HAP-1 (cell line): ENCODE measurements around the gene MCM9.

Experiments used
- DNase-seq, 2 experiments: peaks; one replicate each; pipeline ENCODE4 v3.0.0-alpha.2; 2016 to 2020; ENCODE audit warnings: low spot score in 2 of 2
- H3K27me3 ChIP-seq: fragments of 250-450 bp; sonication (Bioruptor Pico); 2 replicates; pipeline ENCODE4 v1.5.1; 2020; ENCODE audit warnings: low read depth, mild to moderate bottlenecking, moderate library complexity
- H3K36me3 ChIP-seq: fragments of 250-450 bp; sonication (Bioruptor Pico); replicated peaks from 2 replicates; pipeline ENCODE4 v1.5.1; 2020; ENCODE audit warnings: mild to moderate bottlenecking
- H3K4me1 ChIP-seq: fragments of 250-450 bp; sonication (Bioruptor Pico); 2 replicates; pipeline ENCODE4 v1.5.1; 2020; ENCODE audit warnings: mild to moderate bottlenecking
- H3K4me3 ChIP-seq: fragments of 250-450 bp; sonication (Bioruptor Pico); 2 replicates; pipeline ENCODE4 v1.5.1; 2020; ENCODE audit warnings: mild to moderate bottlenecking, moderate library complexity
- H3K9me3 ChIP-seq: fragments of 250-450 bp; sonication (Bioruptor Pico); 2 replicates; pipeline ENCODE4 v1.5.1; 2020; ENCODE audit warnings: mild to moderate bottlenecking, moderate library complexity
- in situ Hi-C: fragments of 300-500 bp; cut with MboI; formaldehyde crosslinking; loops from 3 replicates; pipeline ENCODE4 v1.14.3; 2020; ENCODE audit warnings: low sequenced_read_pairs, inconsistent platforms, mixed read lengths

The MCM9 gene

GRCh38 chr6:118859517-118860064 is 75.4 kb downstream of the MCM9 start:
- in situ Hi-C loops, result no loop called here
- no peaks in the 10 kb centered on the region for H3K27me3 ChIP-seq

GRCh38 chr6:118856301-118856700 is 78.7 kb downstream of the MCM9 start:
- H3K4me1 ChIP-seq, result no peaks in the 10 kb centered on the region
- DNase-seq, result no peak
- H3K27me3 ChIP-seq, result no peaks in the 10 kb centered on the region
- in situ Hi-C loops, result no loop called here
- no peaks in the 10 kb centered on the region for H3K36me3 ChIP-seq
- no peak overlapping the region for H3K4me3 ChIP-seq
- H3K9me3 ChIP-seq, result no peaks in the 10 kb centered on the region

More at GRCh38 chr6:118859517-118860064, 75.4 kb downstream of the MCM9 start:
- no peaks in the 10 kb centered on the region for H3K9me3 ChIP-seq
- H3K4me1 ChIP-seq, result no peaks in the 10 kb centered on the region
- no peaks in the 10 kb centered on the region for H3K36me3 ChIP-seq
- H3K4me3 ChIP-seq, result no peak overlapping the region
- DNase-seq, result no peak

- Histone ChIP-seq H3K4me1 (no peaks in the 10 kb centered on the region), H3K36me3 (no peaks in the 10 kb centered on the region), H3K4me3 (no peak overlapping the region), H3K27me3 (no peaks in the 10 kb centered on the region), H3K9me3 (no peaks in the 10 kb centered on the region)
- no peak for DNase-seq
- in situ Hi-C loops, result no loop called here
These were observed 81.6 kb downstream of the MCM9 start for GRCh38 chr6:118853408-118853807.

GRCh38 chr6:118844915-118845314 is 90.0 kb downstream of the MCM9 start:
- Histone ChIP-seq H3K27me3 (no peaks in the 10 kb centered on the region), H3K36me3 (no peaks in the 10 kb centered on the region), H3K4me1 (no peaks in the 10 kb centered on the region), H3K4me3 (no peak overlapping the region), H3K9me3 (no peaks in the 10 kb centered on the region)
- DNase-seq, result no peak
- in situ Hi-C loops, result no loop called here

- no peaks in the 10 kb centered on the region for H3K9me3 ChIP-seq
- no peak overlapping the region for H3K4me3 ChIP-seq
- in situ Hi-C loops, result no loop called here
- no peaks in the 10 kb centered on the region for H3K4me1 ChIP-seq
- no peak for DNase-seq
- no peaks in the 10 kb centered on the region for H3K36me3 ChIP-seq
- no peaks in the 10 kb centered on the region for H3K27me3 ChIP-seq
These were observed 91.1 kb downstream of the MCM9 start for GRCh38 chr6:118843685-118844390.

- H3K27me3 ChIP-seq, result no peaks in the 10 kb centered on the region
- no peak for DNase-seq
- H3K36me3 ChIP-seq, result peaks cover 3% of the 10 kb centered on the region; the same call in 1 of the 2 replicates
- no peaks in the 10 kb centered on the region for H3K9me3 ChIP-seq
- no peaks in the 10 kb centered on the region for H3K4me1 ChIP-seq
- in situ Hi-C loops, result no loop called here
- no peak overlapping the region for H3K4me3 ChIP-seq
These were observed 104.3 kb downstream of the MCM9 start for GRCh38 chr6:118830691-118831090.

GRCh38 chr6:118829817-118830478 is 105.0 kb downstream of the MCM9 start:
- Histone ChIP-seq H3K36me3 (peaks cover 5% of the 10 kb centered on the region; the same call in 1 of the 2 replicates), H3K9me3 (no peaks in the 10 kb centered on the region), H3K27me3 (no peaks in the 10 kb centered on the region), H3K4me1 (no peaks in the 10 kb centered on the region), H3K4me3 (no peak overlapping the region)
- DNase-seq, result no peak
- in situ Hi-C loops, result no loop called here

- no peaks in the 10 kb centered on the region for H3K27me3 ChIP-seq
- H3K4me3 ChIP-seq, result no peak overlapping the region
- peaks cover 5% of the 10 kb centered on the region; the same call in 1 of the 2 replicates for H3K36me3 ChIP-seq
- H3K9me3 ChIP-seq, result no peaks in the 10 kb centered on the region
- no peak for DNase-seq
- in situ Hi-C loops, result no loop called here
- no peaks in the 10 kb centered on the region for H3K4me1 ChIP-seq
These were observed 108.9 kb downstream of the MCM9 start for GRCh38 chr6:118826096-118826495.

- in situ Hi-C loops, result no loop called here
- Histone ChIP-seq H3K9me3 (no peaks in the 10 kb centered on the region), H3K4me3 (no peak overlapping the region), H3K36me3 (peaks cover 5% of the 10 kb centered on the region; the same call in 1 of the 2 replicates), H3K4me1 (no peaks in the 10 kb centered on the region), H3K27me3 (no peaks in the 10 kb centered on the region)
- no peak for DNase-seq
These were observed 109.3 kb downstream of the MCM9 start for GRCh38 chr6:118825661-118826060.

- Histone ChIP-seq H3K4me1 (no peaks in the 10 kb centered on the region), H3K4me3 (no peak overlapping the region), H3K9me3 (no peaks in the 10 kb centered on the region), H3K27me3 (no peaks in the 10 kb centered on the region), H3K36me3 (no peaks in the 10 kb centered on the region)
- in situ Hi-C loops, result no loop called here
- no peak for DNase-seq
These were observed 119.5 kb downstream of the MCM9 start for GRCh38 chr6:118815495-118815894.

- in situ Hi-C loops, result no loop called here
- H3K27me3 ChIP-seq, result no peaks in the 10 kb centered on the region
- DNase-seq, result no peak
- H3K4me3 ChIP-seq, result no peak overlapping the region
- no peaks in the 10 kb centered on the region for H3K4me1 ChIP-seq
- no peaks in the 10 kb centered on the region for H3K9me3 ChIP-seq
- no peaks in the 10 kb centered on the region for H3K36me3 ChIP-seq
These were observed 121.2 kb downstream of the MCM9 start for GRCh38 chr6:118813775-118814174.

GRCh38 chr6:118812970-118813369 is 122.0 kb downstream of the MCM9 start:
- no peaks in the 10 kb centered on the region for H3K27me3 ChIP-seq
- H3K9me3 ChIP-seq, result no peaks in the 10 kb centered on the region
- in situ Hi-C loops, result no loop called here
- no peaks in the 10 kb centered on the region for H3K36me3 ChIP-seq
- no peaks in the 10 kb centered on the region for H3K4me1 ChIP-seq
- no peak overlapping the region for H3K4me3 ChIP-seq
- DNase-seq, result no peak

- no peaks in the 10 kb centered on the region for H3K4me1 ChIP-seq
- H3K4me3 ChIP-seq, result no peak overlapping the region
- H3K36me3 ChIP-seq, result no peaks in the 10 kb centered on the region
- in situ Hi-C loops, result no loop called here
- DNase-seq, result no peak
- no peaks in the 10 kb centered on the region for H3K27me3 ChIP-seq
- H3K9me3 ChIP-seq, result no peaks in the 10 kb centered on the region
These were observed 124.4 kb downstream of the MCM9 start for GRCh38 chr6:118810420-118811027.
